SK-N-SH (cell line): ENCODE results near the gene CACNG7. TPM values are rescaled to one million over a fixed set of nuclear protein-coding genes. Genes with fewer than 3 reads are reported as not detected.
"Not testable (repeated sequence)": the region's sequence is repeated elsewhere in the genome, so short reads cannot be mapped to it uniquely, and the experiment has no call there.

Source experiments
- CTCF ChIA-PET: fragments of 300-600, 350-600 bp; formaldehyde crosslinking; extraction: SDS; loops from one replicate; lab custom pipeline; 2021; lab: Yijun Ruan, JAX
- POLR2A ChIA-PET: fragments of 350-600 bp; sonication (Branson Sonifier 250); formaldehyde crosslinking; extraction: SDS; loops from one replicate; lab custom pipeline; 2020; ENCODE audit warnings: antibody characterized with exemption, inconsistent platforms; lab: Yijun Ruan, JAX
- DNase-seq: peaks from one replicate; pipeline ENCODE4 v3.0.0; 2012
- H2AFZ ChIP-seq: fragments of 200-600 bp; sonication (generic); 2 replicates; pipeline ENCODE4 v1.8.1; 2016; ENCODE audit warnings: antibody characterized with exemption, mild to moderate bottlenecking, low read depth
- H3F3A ChIP-seq: fragments of 200-600 bp; sonication (generic); replicated peaks from 2 replicates; pipeline ENCODE3; 2016; ENCODE audit warnings: antibody characterized with exemption, mild to moderate bottlenecking; ENCODE audit not compliant: insufficient read depth
- H3K27ac ChIP-seq, 2 experiments: fragments of 200-500 bp in 1 of 2; fragments of 200-600 bp in 1 of 2; sonication (Bioruptor generic) in 1 of 2; sonication (generic), shearing (Covaris generic) in 1 of 2; 2 replicates each; pipeline versions ENCODE4 v1.5.1 to v1.6.1; 2014 to 2016; ENCODE audit warnings: low read depth in 2 of 2, inconsistent platforms in 1 of 2, low read length in 1 of 2, mild to moderate bottlenecking in 1 of 2, mixed read lengths in 1 of 2
- H3K27me3 ChIP-seq: fragments of 200-600 bp; sonication (generic), shearing (Covaris generic); 2 replicates; pipeline ENCODE4 v1.6.1; 2016; ENCODE audit warnings: mixed run types; ENCODE audit not compliant: insufficient read depth
- H3K36me3 ChIP-seq, 2 experiments: fragments of 200-500 bp in 1 of 2; fragments of 200-600 bp in 1 of 2; sonication (Bioruptor generic) in 1 of 2; sonication (generic) in 1 of 2; replicated peaks in 1 of 2; 2 replicates each; pipeline versions ENCODE3 to v1.5.1; 2014 to 2016; ENCODE audit warnings: low read length in 1 of 2, mild to moderate bottlenecking in 1 of 2; ENCODE audit not compliant: insufficient read depth in 2 of 2, control insufficient read depth in 1 of 2
- H3K4me1 ChIP-seq, 2 experiments: fragments of 200-500 bp in 1 of 2; fragments of 200-600 bp in 1 of 2; sonication (Bioruptor generic) in 1 of 2; sonication (generic), shearing (Covaris generic) in 1 of 2; 2 replicates each; pipeline versions ENCODE4 v1.5.1 to v1.6.1; 2014 to 2016; ENCODE audit warnings: low read depth in 1 of 2, low read length in 1 of 2, mixed run types in 1 of 2; ENCODE audit not compliant: insufficient read depth in 2 of 2, control insufficient read depth in 1 of 2
- H3K4me2 ChIP-seq: fragments of 200-600 bp; sonication (generic), shearing (Covaris generic); 2 replicates; pipeline ENCODE4 v1.6.1; 2017; ENCODE audit warnings: mixed run types
- H3K4me3 ChIP-seq, 2 experiments: fragments of 200-500 bp in 1 of 2; fragments of 200-600 bp in 1 of 2; sonication (Bioruptor generic) in 1 of 2; sonication (generic), shearing (Covaris generic) in 1 of 2; 2 replicates each; pipeline versions ENCODE4 v1.5.1 to v1.8.1; 2014 to 2016; ENCODE audit warnings: low read depth in 2 of 2, inconsistent platforms in 1 of 2, low read length in 1 of 2, mild to moderate bottlenecking in 1 of 2, mixed read lengths in 1 of 2, moderate library complexity in 1 of 2
- H3K79me2 ChIP-seq: fragments of 200-600 bp; sonication (generic); 2 replicates; pipeline ENCODE4 v1.8.1; 2017; ENCODE audit warnings: mild to moderate bottlenecking; ENCODE audit not compliant: insufficient read depth
- H3K9ac ChIP-seq: fragments of 200-600 bp; sonication (generic); 2 replicates; pipeline ENCODE4 v1.6.1; 2017; ENCODE audit warnings: mixed run types
- H3K9me2 ChIP-seq: fragments of 200-600 bp; sonication (generic); 2 replicates; pipeline ENCODE4 v1.6.1; 2017; ENCODE audit warnings: mixed run types
- H3K9me3 ChIP-seq: fragments of 200-600 bp; sonication (generic); 2 replicates; pipeline ENCODE4 v1.6.1; 2017; ENCODE audit warnings: mixed run types, mild to moderate bottlenecking, moderate library complexity
- H4K20me1 ChIP-seq: fragments of 200-600 bp; sonication (generic); 2 replicates; pipeline ENCODE4 v1.6.1; 2017; ENCODE audit warnings: mild to moderate bottlenecking, mixed run types; ENCODE audit not compliant: insufficient read depth
- ELF1 ChIP-seq: IDR thresholded peaks from 2 replicates; pipeline ENCODE4 v1.4.0; 2012
- EP300 ChIP-seq, 2 experiments: IDR thresholded peaks; 2 replicates each; pipeline versions ENCODE4 v1.4.0 to v1.6.1; 2012; ENCODE audit warnings: borderline replicate concordance in 1 of 2, low read depth in 1 of 2, low read length in 1 of 2
- EZH2phosphoT487 ChIP-seq: fragments of 200-600 bp; sonication (generic); IDR thresholded peaks from 2 replicates; pipeline ENCODE4 v1.6.1; 2017; ENCODE audit warnings: low read depth, mixed run types, mild to moderate bottlenecking, antibody characterized with exemption, moderate library complexity, borderline replicate concordance
- FOXJ3 ChIP-seq: sonication (generic); formaldehyde crosslinking; IDR thresholded peaks from 2 replicates; pipeline ENCODE4 v1.5.1; 2020; ENCODE audit warnings: mild to moderate bottlenecking, missing genetic modification reagents
- FOXM1 ChIP-seq: IDR thresholded peaks from 2 replicates; pipeline ENCODE4 v1.4.0; 2012; ENCODE audit warnings: low read depth, mild to moderate bottlenecking
- GABPA ChIP-seq: IDR thresholded peaks from 2 replicates; pipeline ENCODE4 v1.4.0; 2012; ENCODE audit warnings: low read depth, mild to moderate bottlenecking
- IRF3 ChIP-seq: fragments of 150-350 bp; IDR thresholded peaks from 2 replicates; pipeline ENCODE4 v1.6.1; 2016; ENCODE audit warnings: mild to moderate bottlenecking, low read depth, low read length
- MXI1 ChIP-seq: IDR thresholded peaks from 2 replicates; pipeline ENCODE4 v1.6.1; 2012; ENCODE audit warnings: mild to moderate bottlenecking, low read depth, low read length, improper control_type of control experiment
- PBX3 ChIP-seq: IDR thresholded peaks from 2 replicates; pipeline ENCODE4; 2012
- POLR2AphosphoS5 ChIP-seq: IDR thresholded peaks from 2 replicates; pipeline ENCODE4 v1.6.1; 2012; ENCODE audit warnings: low read depth, low read length
- REST ChIP-seq: IDR thresholded peaks from 2 replicates; pipeline ENCODE4 v1.6.1; 2012; ENCODE audit warnings: mild to moderate bottlenecking, low read depth, low read length, moderate library complexity
- RFX5 ChIP-seq: IDR thresholded peaks from 2 replicates; pipeline ENCODE4 v1.6.1; 2012; ENCODE audit warnings: mild to moderate bottlenecking, improper control_type of control experiment, low read length
- TAF1 ChIP-seq: IDR thresholded peaks from 2 replicates; pipeline ENCODE4 v1.6.1; 2012; ENCODE audit warnings: low read depth, mild to moderate bottlenecking, low read length, moderate library complexity, borderline replicate concordance
- TCF12 ChIP-seq: IDR thresholded peaks from 2 replicates; pipeline ENCODE4 v1.4.0; 2012
- TEAD4 ChIP-seq: IDR thresholded peaks from 2 replicates; pipeline ENCODE4 v1.4.0; 2012; ENCODE audit warnings: mild to moderate bottlenecking, borderline replicate concordance; ENCODE audit not compliant: insufficient read depth
- USF2 ChIP-seq: fragments of 150-350 bp; IDR thresholded peaks from 2 replicates; pipeline ENCODE4 v1.6.1; 2017; ENCODE audit warnings: antibody characterized with exemption, low read length, low read depth, borderline replicate concordance
- YY1 ChIP-seq: IDR thresholded peaks from 2 replicates; pipeline ENCODE4 v1.4.0; 2012; ENCODE audit warnings: low read depth, mild to moderate bottlenecking
- ZBTB33 ChIP-seq: IDR thresholded peaks from 2 replicates; pipeline ENCODE4 v1.4.0; 2012; ENCODE audit warnings: low read depth, borderline replicate concordance
- WGBS: methylation state at CpG from one replicate; pipeline ENCODE4 v1.1.6; 2017; ENCODE audit warnings: low lambda C conversion rate; 5-methylcytosine and 5-hydroxymethylcytosine counted together
- polyA plus RNA-seq, 3 experiments: library from polyadenylated mRNA; depleted of rRNA; stranded (reverse); fragments of >200 nt; gene quantifications; 2 replicates each; pipeline ENCODE4 v1.2.3, GENCODE V29; 2012

CACNG7 gene
- polyA plus RNA-seq, 1 of the 3 experiments (the other 2 are of a cell fraction) = 25.7 TPM

GRCh38 chr19:53868892-53869804, 39.9 kb upstream of the CACNG7 start (continued):
- no peak for TF ChIP-seq USF2
- no peak for TF ChIP-seq ZBTB33
- TF ChIP-seq TCF12 = peak; percentile 83
- peak; percentile 65; the same call in 1 of the 2 replicates for TF ChIP-seq GABPA
- no peak for TF ChIP-seq RFX5
- TF ChIP-seq REST = no peak
- TF ChIP-seq EZH2phosphoT487 = no peak
- TF ChIP-seq TAF1 = no peak
- peak; percentile 58; the same call in 1 of the 2 replicates for TF ChIP-seq ELF1
- TF ChIP-seq EP300 (IDR thresholded peaks at IDR 0.05; ENCODE audit: borderline replicate concordance in 1 of 2, low read depth in 1 of 2, low read length in 1 of 2) = peak in 1 of 2 experiments; percentile 49; a peak in 1 of 4 replicates
- TF ChIP-seq PBX3 = peak; percentile 78
- TF ChIP-seq FOXJ3 (CRISPR knock-in tag) = no peak
- TF ChIP-seq MXI1 = peak; percentile 65
- TF ChIP-seq FOXM1 = no peak
- TF ChIP-seq YY1 = 0 out of 2 replicates have a peak, but pooled peaks have one; percentile 29
- TF ChIP-seq IRF3 = no peak
- TF ChIP-seq POLR2AphosphoS5 = peak; percentile 25; the same call in 1 of the 2 replicates
- TF ChIP-seq TEAD4 = no peak

- ChIA-PET POLR2A (interaction anchor here (1.5 kb wide), 1 partner anchor 9 kb away, joined by 6 read pairs; no protein-coding TSS in a partner anchor), CTCF (interaction anchor here (1.1 to 1.2 kb wide), 2 partner anchors 12 to 13 kb away, joined by 4 read pairs; partner anchors contain the start of gene PRKCG)
- Histone ChIP-seq H3K4me2 (peak overlapping the region; percentile 93), H3K9ac (peak overlapping the region; percentile 94), H3K27ac (peak overlapping the region; percentile 90 to 93), H3F3A (peaks cover 11% of the 10 kb centered on the region), H3K4me3 (peak overlapping the region; percentile 79 to 86), H3K79me2 (peaks cover 42% of the 10 kb centered on the region), H3K36me3 (peaks cover 15% of the 10 kb centered on the region in 2 experiments), H4K20me1 (peaks cover 37% of the 10 kb centered on the region), H3K4me1 (peaks cover 5 to 16% of the 10 kb centered on the region in 2 experiments; a peak in 2 of 4 replicates)
- not testable (repeated sequence) for DNase-seq, H3K27me3 ChIP-seq, H2AFZ ChIP-seq, H3K9me3 ChIP-seq, H3K9me2 ChIP-seq
- WGBS = 5% methylated on average over 7 of the region's 24 CpGs
These were observed 39.1 kb upstream of the CACNG7 start for GRCh38 chr19:53869805-53870484.
